HEK293 (cell line): ENCODE results near the gene LRRC15.

Experiments used
- BCL11A ChIP-seq: fragments of 450-650 bp; formaldehyde crosslinking; IDR thresholded peaks from 2 replicates; pipeline ENCODE4 v1.5.1; 2016; ENCODE audit warnings: low read depth, missing biosample characterization, missing genetic modification characterization
- ZNF274 ChIP-seq, 2 experiments: fragments of 200-500 bp in 1 of 2; fragments of 450-650 bp in 1 of 2; sonication (Bioruptor generic) in 1 of 2; formaldehyde crosslinking in 1 of 2; IDR thresholded peaks; 2 replicates each; pipeline versions ENCODE4 v1.5.1 to v1.6.1; 2014 to 2016; ENCODE audit warnings: borderline replicate concordance in 1 of 2, inconsistent platforms in 1 of 2, low read length in 1 of 2, missing biosample characterization in 1 of 2, missing genetic modification characterization in 1 of 2
- ZNF354C ChIP-seq: fragments of 450-650 bp; formaldehyde crosslinking; IDR thresholded peaks from 2 replicates; pipeline ENCODE4 v1.5.1; 2016; ENCODE audit warnings: missing biosample characterization, missing genetic modification characterization, low read depth, borderline replicate concordance
- ZNF48 ChIP-seq: fragments of 450-650 bp; formaldehyde crosslinking; IDR thresholded peaks from 2 replicates; pipeline ENCODE4 v1.5.1; 2016; ENCODE audit warnings: missing biosample characterization, missing genetic modification characterization
- ZNF544 ChIP-seq: fragments of 450-650 bp; formaldehyde crosslinking; IDR thresholded peaks from 2 replicates; pipeline ENCODE4 v1.5.0; 2017; ENCODE audit warnings: missing biosample characterization, missing genetic modification characterization
- ZNF747 ChIP-seq: fragments of 450-650 bp; formaldehyde crosslinking; IDR thresholded peaks from 2 replicates; pipeline ENCODE4 v1.5.1; 2016; ENCODE audit warnings: missing biosample characterization, missing genetic modification characterization
- TF ChIP-seq, protein P1 (sequence below): fragments of 450-650 bp; formaldehyde crosslinking; IDR thresholded peaks from 2 replicates; pipeline ENCODE4 v1.5.1; 2016; ENCODE audit warnings: missing biosample characterization, missing genetic modification characterization
- TF ChIP-seq, protein P2 (sequence below): fragments of 450-650 bp; formaldehyde crosslinking; IDR thresholded peaks from 2 replicates; pipeline ENCODE4 v1.5.1; 2016; ENCODE audit warnings: missing biosample characterization, missing genetic modification characterization
- TF ChIP-seq, protein P3 (sequence below): IDR thresholded peaks from 2 replicates; pipeline ENCODE4 v1.6.1; 2011; ENCODE audit warnings: mild to moderate bottlenecking, low read depth, low read length, borderline replicate concordance

DNA sequence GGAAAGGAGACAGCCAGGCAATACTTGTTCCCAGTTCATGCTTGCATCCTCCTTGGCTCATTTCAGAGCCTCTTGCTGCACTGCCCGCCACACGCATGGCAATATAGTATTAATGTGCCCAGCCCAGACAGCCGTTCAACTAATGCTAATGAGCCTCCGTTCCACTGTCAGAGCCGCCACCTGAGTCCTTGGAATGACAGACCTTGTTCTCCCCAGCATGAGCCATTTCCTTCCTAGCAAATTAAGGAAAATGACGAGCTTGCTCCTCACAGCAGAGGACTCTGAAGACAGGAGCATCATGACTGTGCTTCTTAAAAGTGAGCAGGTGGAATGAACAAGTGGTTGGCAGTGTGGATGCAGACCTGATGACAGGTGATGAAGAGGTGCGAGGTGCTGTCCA lies 10.8 kb upstream of the LRRC15 start:
- TF ChIP-seq, protein P1, sequence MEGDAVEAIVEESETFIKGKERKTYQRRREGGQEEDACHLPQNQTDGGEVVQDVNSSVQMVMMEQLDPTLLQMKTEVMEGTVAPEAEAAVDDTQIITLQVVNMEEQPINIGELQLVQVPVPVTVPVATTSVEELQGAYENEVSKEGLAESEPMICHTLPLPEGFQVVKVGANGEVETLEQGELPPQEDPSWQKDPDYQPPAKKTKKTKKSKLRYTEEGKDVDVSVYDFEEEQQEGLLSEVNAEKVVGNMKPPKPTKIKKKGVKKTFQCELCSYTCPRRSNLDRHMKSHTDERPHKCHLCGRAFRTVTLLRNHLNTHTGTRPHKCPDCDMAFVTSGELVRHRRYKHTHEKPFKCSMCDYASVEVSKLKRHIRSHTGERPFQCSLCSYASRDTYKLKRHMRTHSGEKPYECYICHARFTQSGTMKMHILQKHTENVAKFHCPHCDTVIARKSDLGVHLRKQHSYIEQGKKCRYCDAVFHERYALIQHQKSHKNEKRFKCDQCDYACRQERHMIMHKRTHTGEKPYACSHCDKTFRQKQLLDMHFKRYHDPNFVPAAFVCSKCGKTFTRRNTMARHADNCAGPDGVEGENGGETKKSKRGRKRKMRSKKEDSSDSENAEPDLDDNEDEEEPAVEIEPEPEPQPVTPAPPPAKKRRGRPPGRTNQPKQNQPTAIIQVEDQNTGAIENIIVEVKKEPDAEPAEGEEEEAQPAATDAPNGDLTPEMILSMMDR (tag by site-specific recombination) = no peak
- no peak for TF ChIP-seq ZNF48 (tag by site-specific recombination)
- no peak for TF ChIP-seq BCL11A (tag by site-specific recombination)
- TF ChIP-seq ZNF274 (IDR thresholded peaks at IDR 0.05; ENCODE audit: low read length) = no peak
- no peak for TF ChIP-seq ZNF274 (tag by site-specific recombination; IDR thresholded peaks at IDR 0.05; ENCODE audit: borderline replicate concordance)
- TF ChIP-seq ZNF544 (tag by site-specific recombination) = no peak
- no peak for TF ChIP-seq ZNF354C (tag by site-specific recombination)
- TF ChIP-seq, protein P2, sequence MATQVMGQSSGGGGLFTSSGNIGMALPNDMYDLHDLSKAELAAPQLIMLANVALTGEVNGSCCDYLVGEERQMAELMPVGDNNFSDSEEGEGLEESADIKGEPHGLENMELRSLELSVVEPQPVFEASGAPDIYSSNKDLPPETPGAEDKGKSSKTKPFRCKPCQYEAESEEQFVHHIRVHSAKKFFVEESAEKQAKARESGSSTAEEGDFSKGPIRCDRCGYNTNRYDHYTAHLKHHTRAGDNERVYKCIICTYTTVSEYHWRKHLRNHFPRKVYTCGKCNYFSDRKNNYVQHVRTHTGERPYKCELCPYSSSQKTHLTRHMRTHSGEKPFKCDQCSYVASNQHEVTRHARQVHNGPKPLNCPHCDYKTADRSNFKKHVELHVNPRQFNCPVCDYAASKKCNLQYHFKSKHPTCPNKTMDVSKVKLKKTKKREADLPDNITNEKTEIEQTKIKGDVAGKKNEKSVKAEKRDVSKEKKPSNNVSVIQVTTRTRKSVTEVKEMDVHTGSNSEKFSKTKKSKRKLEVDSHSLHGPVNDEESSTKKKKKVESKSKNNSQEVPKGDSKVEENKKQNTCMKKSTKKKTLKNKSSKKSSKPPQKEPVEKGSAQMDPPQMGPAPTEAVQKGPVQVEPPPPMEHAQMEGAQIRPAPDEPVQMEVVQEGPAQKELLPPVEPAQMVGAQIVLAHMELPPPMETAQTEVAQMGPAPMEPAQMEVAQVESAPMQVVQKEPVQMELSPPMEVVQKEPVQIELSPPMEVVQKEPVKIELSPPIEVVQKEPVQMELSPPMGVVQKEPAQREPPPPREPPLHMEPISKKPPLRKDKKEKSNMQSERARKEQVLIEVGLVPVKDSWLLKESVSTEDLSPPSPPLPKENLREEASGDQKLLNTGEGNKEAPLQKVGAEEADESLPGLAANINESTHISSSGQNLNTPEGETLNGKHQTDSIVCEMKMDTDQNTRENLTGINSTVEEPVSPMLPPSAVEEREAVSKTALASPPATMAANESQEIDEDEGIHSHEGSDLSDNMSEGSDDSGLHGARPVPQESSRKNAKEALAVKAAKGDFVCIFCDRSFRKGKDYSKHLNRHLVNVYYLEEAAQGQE = no peak
- TF ChIP-seq, protein P3, sequence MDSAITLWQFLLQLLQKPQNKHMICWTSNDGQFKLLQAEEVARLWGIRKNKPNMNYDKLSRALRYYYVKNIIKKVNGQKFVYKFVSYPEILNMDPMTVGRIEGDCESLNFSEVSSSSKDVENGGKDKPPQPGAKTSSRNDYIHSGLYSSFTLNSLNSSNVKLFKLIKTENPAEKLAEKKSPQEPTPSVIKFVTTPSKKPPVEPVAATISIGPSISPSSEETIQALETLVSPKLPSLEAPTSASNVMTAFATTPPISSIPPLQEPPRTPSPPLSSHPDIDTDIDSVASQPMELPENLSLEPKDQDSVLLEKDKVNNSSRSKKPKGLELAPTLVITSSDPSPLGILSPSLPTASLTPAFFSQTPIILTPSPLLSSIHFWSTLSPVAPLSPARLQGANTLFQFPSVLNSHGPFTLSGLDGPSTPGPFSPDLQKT = no peak
- no peak for TF ChIP-seq ZNF747 (tag by site-specific recombination)
